Type B pancreatic cell (in vitro differentiated cells): ENCODE data around the gene CORO1C. TPM values are rescaled to one million over a fixed set of nuclear protein-coding genes. Genes with fewer than 3 reads are reported as not detected.
A peak's percentile ranks its signal among the peaks of the same experiment; 100 is the strongest.

ENCODE experiments used
- DNase-seq: peaks from one replicate; pipeline ENCODE4 v3.0.0; 2021; ENCODE audit warnings: mixed read lengths; ENCODE audit not compliant: unreplicated experiment; ENCODE audit errors: extremely low spot score
- H3K27ac Mint-ChIP-seq: 2 replicates; pipeline ENCODE4 v1.8.0; 2021; ENCODE audit warnings: mild to moderate bottlenecking, mixed read lengths
- H3K27me3 Mint-ChIP-seq: 2 replicates; pipeline ENCODE4 v1.8.0; 2021; ENCODE audit warnings: mixed read lengths
- H3K36me3 Mint-ChIP-seq: 2 replicates; pipeline ENCODE4 v1.8.0; 2021; ENCODE audit warnings: mixed read lengths
- H3K4me1 Mint-ChIP-seq: one replicate; pipeline ENCODE4 v1.8.0; 2021; ENCODE audit warnings: mixed read lengths; ENCODE audit not compliant: unreplicated experiment
- H3K4me3 Mint-ChIP-seq: 2 replicates; pipeline ENCODE4 v1.8.0; 2021; ENCODE audit warnings: mild to moderate bottlenecking, mixed read lengths
- H3K9me3 Mint-ChIP-seq: 2 replicates; pipeline ENCODE4 v1.8.0; 2021; ENCODE audit warnings: mixed read lengths
- CTCF ChIP-seq: fragments of 200-600 bp; sonication (generic); conservative IDR thresholded peaks from 2 replicates; pipeline ENCODE4 v1.5.0; 2021; ENCODE audit warnings: antibody characterized with exemption, mild to moderate bottlenecking
- total RNA-seq: library from RNA; stranded (reverse); gene quantifications from 2 replicates; pipeline ENCODE4 v1.2.1, GENCODE V29; 2021; ENCODE audit warnings: low replicate concordance

The CORO1C gene
- total RNA-seq, 1 donor from 2014 or later: 103 TPM

- no peak for DNase-seq
- Mint-ChIP-seq H3K27ac (peak overlapping the region; percentile 49), H3K4me1 (peaks cover 61% of the 10 kb centered on the region), H3K4me3 (no peak overlapping the region), H3K9me3 (no peaks in the 10 kb centered on the region), H3K27me3 (no peaks in the 10 kb centered on the region), H3K36me3 (peaks cover 14% of the 10 kb centered on the region)
- no peak for TF ChIP-seq CTCF
These were observed 10.4 kb downstream of the CORO1C start for GRCh38 chr12:108720757-108721514.

GRCh38 chr12:108717243-108717642 lies 14.1 kb downstream of the CORO1C start:
- Mint-ChIP-seq H3K36me3 (peaks cover 14% of the 10 kb centered on the region), H3K27me3 (no peaks in the 10 kb centered on the region), H3K9me3 (no peaks in the 10 kb centered on the region), H3K27ac (no peak overlapping the region), H3K4me3 (no peak overlapping the region), H3K4me1 (peaks cover 43% of the 10 kb centered on the region)
- TF ChIP-seq CTCF: no peak
- DNase-seq: no peak

GRCh38 chr12:108714866-108715265 lies 16.5 kb downstream of the CORO1C start:
- no peaks in the 10 kb centered on the region for H3K9me3 Mint-ChIP-seq
- no peak for DNase-seq
- peak overlapping the region; percentile 7 for H3K4me3 Mint-ChIP-seq
- no peak for TF ChIP-seq CTCF
- no peaks in the 10 kb centered on the region for H3K27me3 Mint-ChIP-seq
- H3K36me3 Mint-ChIP-seq: peaks cover 11% of the 10 kb centered on the region
- H3K27ac Mint-ChIP-seq: peak overlapping the region; percentile 57
- peaks cover 36% of the 10 kb centered on the region for H3K4me1 Mint-ChIP-seq

- Mint-ChIP-seq H3K4me1 (peaks cover 37% of the 10 kb centered on the region), H3K27me3 (no peaks in the 10 kb centered on the region), H3K9me3 (no peaks in the 10 kb centered on the region), H3K4me3 (no peak overlapping the region), H3K36me3 (peaks cover 7% of the 10 kb centered on the region), H3K27ac (peak overlapping the region; percentile 44)
- no peak for TF ChIP-seq CTCF
- DNase-seq: no peak
These were observed 17.8 kb downstream of the CORO1C start for GRCh38 chr12:108713471-108713870.

- TF ChIP-seq CTCF: no peak
- no peaks in the 10 kb centered on the region for H3K9me3 Mint-ChIP-seq
- no peak overlapping the region for H3K4me3 Mint-ChIP-seq
- H3K27ac Mint-ChIP-seq: peak overlapping the region; percentile 44
- H3K36me3 Mint-ChIP-seq: peaks cover 7% of the 10 kb centered on the region
- no peaks in the 10 kb centered on the region for H3K27me3 Mint-ChIP-seq
- peaks cover 37% of the 10 kb centered on the region for H3K4me1 Mint-ChIP-seq
- no peak for DNase-seq
These were observed 18.5 kb downstream of the CORO1C start for GRCh38 chr12:108712925-108713203.
